ENCODE data around the gene ESPN. TPM values are rescaled to one million over a fixed set of nuclear protein-coding genes. Genes with fewer than 3 reads are reported as not detected.
A peak's percentile ranks its signal among the peaks of the same experiment; 100 is the strongest.
"Not testable (repeated sequence)": the region's sequence is repeated elsewhere in the genome, so short reads cannot be mapped to it uniquely, and the experiment has no call there.

Gene ESPN
- total RNA-seq, 1 donor from 2014 or later = 0.36 TPM

- Mint-ChIP-seq H3K27me3 (ENCODE audit: unreplicated experiment) (peaks cover 7% of the 10 kb centered on the region), H3K4me3 (ENCODE audit: unreplicated experiment) (no peak overlapping the region)
These were observed 11.0 kb downstream of the ESPN start for GRCh38 chr1:6435547-6435946.

GRCh38 chr1:6436277-6436676 lies 11.7 kb downstream of the ESPN start:
- H3K36me3 Mint-ChIP-seq (ENCODE audit: low read depth, unreplicated experiment); H3K9me3 Mint-ChIP-seq (ENCODE audit: unreplicated experiment); H3K27ac Mint-ChIP-seq (ENCODE audit: unreplicated experiment); H3K4me3 Mint-ChIP-seq (ENCODE audit: unreplicated experiment); H3K27me3 Mint-ChIP-seq (ENCODE audit: unreplicated experiment); DNase-seq (ENCODE audit: low spot score); H3K4me1 Mint-ChIP-seq (ENCODE audit: unreplicated experiment): not testable (repeated sequence)

More at GRCh38 chr1:6435547-6435946, 11.0 kb downstream of the ESPN start:
- no peaks in the 10 kb centered on the region for H3K9me3 Mint-ChIP-seq (ENCODE audit: unreplicated experiment)
- no peak for DNase-seq (ENCODE audit: low spot score)
- TF ChIP-seq CTCF (IDR thresholded peaks at IDR 0.05; ENCODE audit: unreplicated experiment) = no peak
- no peaks in the 10 kb centered on the region for H3K4me1 Mint-ChIP-seq (ENCODE audit: unreplicated experiment)
- H3K36me3 Mint-ChIP-seq (ENCODE audit: low read depth, unreplicated experiment) = no peaks in the 10 kb centered on the region
- H3K27ac Mint-ChIP-seq (ENCODE audit: unreplicated experiment) = no peak overlapping the region

GRCh38 chr1:6437012-6437700 lies 12.6 kb downstream of the ESPN start:
- H3K4me1 Mint-ChIP-seq (ENCODE audit: unreplicated experiment); H3K27ac Mint-ChIP-seq (ENCODE audit: unreplicated experiment); H3K9me3 Mint-ChIP-seq (ENCODE audit: unreplicated experiment); DNase-seq (ENCODE audit: low spot score); H3K4me3 Mint-ChIP-seq (ENCODE audit: unreplicated experiment); H3K36me3 Mint-ChIP-seq (ENCODE audit: low read depth, unreplicated experiment): not testable (repeated sequence)
- H3K27me3 Mint-ChIP-seq (ENCODE audit: unreplicated experiment) = peaks cover 11% of the 10 kb centered on the region

- peak; percentile 78 for DNase-seq (ENCODE audit: low spot score)
- TF ChIP-seq CTCF (IDR thresholded peaks at IDR 0.05; ENCODE audit: unreplicated experiment) = peak; percentile 91
- H3K4me1 Mint-ChIP-seq (ENCODE audit: unreplicated experiment) = no peaks in the 10 kb centered on the region
- H3K9me3 Mint-ChIP-seq (ENCODE audit: unreplicated experiment) = no peaks in the 10 kb centered on the region
- no peak overlapping the region for H3K4me3 Mint-ChIP-seq (ENCODE audit: unreplicated experiment)
- H3K27ac Mint-ChIP-seq (ENCODE audit: unreplicated experiment) = no peak overlapping the region
- H3K36me3 Mint-ChIP-seq (ENCODE audit: low read depth, unreplicated experiment) = no peaks in the 10 kb centered on the region
- peaks cover 11% of the 10 kb centered on the region for H3K27me3 Mint-ChIP-seq (ENCODE audit: unreplicated experiment)
These were observed 13.5 kb downstream of the ESPN start for GRCh38 chr1:6438047-6438525.

GRCh38 chr1:6440198-6441126 lies 15.9 kb downstream of the ESPN start:
- H3K27ac Mint-ChIP-seq (ENCODE audit: unreplicated experiment) = no peak overlapping the region
- peaks cover 13% of the 10 kb centered on the region for H3K27me3 Mint-ChIP-seq (ENCODE audit: unreplicated experiment)
- H3K36me3 Mint-ChIP-seq (ENCODE audit: low read depth, unreplicated experiment) = no peaks in the 10 kb centered on the region
- TF ChIP-seq CTCF (IDR thresholded peaks at IDR 0.05; ENCODE audit: unreplicated experiment) = peak; percentile 62
- no peak overlapping the region for H3K4me3 Mint-ChIP-seq (ENCODE audit: unreplicated experiment)
- DNase-seq (ENCODE audit: low spot score) = no peak
- H3K9me3 Mint-ChIP-seq (ENCODE audit: unreplicated experiment) = no peaks in the 10 kb centered on the region
- peaks cover 2% of the 10 kb centered on the region for H3K4me1 Mint-ChIP-seq (ENCODE audit: unreplicated experiment)
